ENCODE data around the gene AGTRAP.

DNA sequence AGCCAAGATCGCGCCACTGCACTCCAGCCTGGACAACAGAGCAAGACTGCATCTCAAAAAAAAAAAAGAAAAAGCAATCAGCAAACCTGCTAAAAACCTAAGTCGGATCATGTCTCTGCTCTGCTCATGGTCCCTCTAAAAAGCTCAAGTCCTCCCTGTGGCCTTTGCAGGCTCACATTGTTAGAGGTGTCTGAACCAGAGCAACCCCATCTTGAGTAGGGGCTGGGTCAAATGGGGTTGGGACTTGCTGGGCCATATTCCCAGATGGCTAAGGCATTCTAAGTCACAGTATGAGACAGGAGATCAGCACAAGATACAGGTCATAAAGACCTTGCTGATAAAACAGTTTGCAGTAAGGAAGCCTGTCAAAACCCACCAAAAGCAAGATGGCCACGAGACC lies 47.4 kb upstream of the AGTRAP start:
- TF ChIP-seq, protein P1, sequence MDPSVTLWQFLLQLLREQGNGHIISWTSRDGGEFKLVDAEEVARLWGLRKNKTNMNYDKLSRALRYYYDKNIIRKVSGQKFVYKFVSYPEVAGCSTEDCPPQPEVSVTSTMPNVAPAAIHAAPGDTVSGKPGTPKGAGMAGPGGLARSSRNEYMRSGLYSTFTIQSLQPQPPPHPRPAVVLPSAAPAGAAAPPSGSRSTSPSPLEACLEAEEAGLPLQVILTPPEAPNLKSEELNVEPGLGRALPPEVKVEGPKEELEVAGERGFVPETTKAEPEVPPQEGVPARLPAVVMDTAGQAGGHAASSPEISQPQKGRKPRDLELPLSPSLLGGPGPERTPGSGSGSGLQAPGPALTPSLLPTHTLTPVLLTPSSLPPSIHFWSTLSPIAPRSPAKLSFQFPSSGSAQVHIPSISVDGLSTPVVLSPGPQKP (IDR thresholded peaks at IDR 0.05; ENCODE audit: borderline replicate concordance, low read depth, low read length) = no peak
- TF ChIP-seq, protein P2, sequence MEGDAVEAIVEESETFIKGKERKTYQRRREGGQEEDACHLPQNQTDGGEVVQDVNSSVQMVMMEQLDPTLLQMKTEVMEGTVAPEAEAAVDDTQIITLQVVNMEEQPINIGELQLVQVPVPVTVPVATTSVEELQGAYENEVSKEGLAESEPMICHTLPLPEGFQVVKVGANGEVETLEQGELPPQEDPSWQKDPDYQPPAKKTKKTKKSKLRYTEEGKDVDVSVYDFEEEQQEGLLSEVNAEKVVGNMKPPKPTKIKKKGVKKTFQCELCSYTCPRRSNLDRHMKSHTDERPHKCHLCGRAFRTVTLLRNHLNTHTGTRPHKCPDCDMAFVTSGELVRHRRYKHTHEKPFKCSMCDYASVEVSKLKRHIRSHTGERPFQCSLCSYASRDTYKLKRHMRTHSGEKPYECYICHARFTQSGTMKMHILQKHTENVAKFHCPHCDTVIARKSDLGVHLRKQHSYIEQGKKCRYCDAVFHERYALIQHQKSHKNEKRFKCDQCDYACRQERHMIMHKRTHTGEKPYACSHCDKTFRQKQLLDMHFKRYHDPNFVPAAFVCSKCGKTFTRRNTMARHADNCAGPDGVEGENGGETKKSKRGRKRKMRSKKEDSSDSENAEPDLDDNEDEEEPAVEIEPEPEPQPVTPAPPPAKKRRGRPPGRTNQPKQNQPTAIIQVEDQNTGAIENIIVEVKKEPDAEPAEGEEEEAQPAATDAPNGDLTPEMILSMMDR (conservative IDR thresholded peaks at IDR 0.05; ENCODE audit: low read depth, low read length) = no peak
- TF ChIP-seq RAD21 (IDR thresholded peaks at IDR 0.05; ENCODE audit: low read length) (no peak), RFX5 (IDR thresholded peaks at IDR 0.05; ENCODE audit: low read depth, low read length) (no peak), POLR2A (IDR thresholded peaks at IDR 0.05; ENCODE audit: low read depth, low read length) (no peak), SMC3 (IDR thresholded peaks at IDR 0.05; ENCODE audit: low read depth, low read length) (no peak), NFE2L2 (IDR thresholded peaks at IDR 0.05; ENCODE audit: low read depth, low read length) (no peak), CHD1 (IDR thresholded peaks at IDR 0.05; ENCODE audit: low read depth, low read length) (no peak), RCOR1 (IDR thresholded peaks at IDR 0.05; ENCODE audit: insufficient replicate concordance, low read length) (no peak), MXI1 (IDR thresholded peaks at IDR 0.05; ENCODE audit: borderline replicate concordance, low read depth, low read length) (no peak), MAZ (IDR thresholded peaks at IDR 0.05; ENCODE audit: borderline replicate concordance, low read depth, low read length) (no peak), CEBPB (IDR thresholded peaks at IDR 0.05; ENCODE audit: low read depth, low read length) (no peak)
- TF ChIP-seq, protein P3, sequence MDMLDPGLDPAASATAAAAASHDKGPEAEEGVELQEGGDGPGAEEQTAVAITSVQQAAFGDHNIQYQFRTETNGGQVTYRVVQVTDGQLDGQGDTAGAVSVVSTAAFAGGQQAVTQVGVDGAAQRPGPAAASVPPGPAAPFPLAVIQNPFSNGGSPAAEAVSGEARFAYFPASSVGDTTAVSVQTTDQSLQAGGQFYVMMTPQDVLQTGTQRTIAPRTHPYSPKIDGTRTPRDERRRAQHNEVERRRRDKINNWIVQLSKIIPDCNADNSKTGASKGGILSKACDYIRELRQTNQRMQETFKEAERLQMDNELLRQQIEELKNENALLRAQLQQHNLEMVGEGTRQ (IDR thresholded peaks at IDR 0.05; ENCODE audit: low read depth, low read length) = no peak

Measured in IMR-90 (cell line).